IMR-90 (cell line): ENCODE measurements around the gene ROBO2. TPM values are rescaled to one million over a fixed set of nuclear protein-coding genes. Genes with fewer than 3 reads are reported as not detected.

Source experiments
- ATAC-seq: fragments of 200-7000 bp; cut with Tn5 transposase; 2 replicates; pipeline ENCODE4 v1.9.1; 2020; ENCODE audit warnings: low read depth, mild to moderate bottlenecking, moderate library complexity
- BruUV-seq: library from RNA; stranded (reverse); fragments of 400-500 nt; replicated peaks from 2 replicates; lab custom pipeline; 2021; lab: Mats Ljungman, UMichigan
- CTCF ChIA-PET: fragments of 300-600 bp; formaldehyde crosslinking; extraction: SDS; loops from one replicate; lab custom pipeline; 2021; ENCODE audit warnings: antibody characterized with exemption; lab: Yijun Ruan, JAX
- POLR2A ChIA-PET: fragments of 300-600 bp; sonication (Branson Sonifier 250); formaldehyde crosslinking; loops from one replicate; lab custom pipeline; 2022; ENCODE audit warnings: antibody characterized with exemption; ENCODE audit not compliant: unreplicated experiment; lab: Charles Lee
- DNase-seq: peaks from one replicate; pipeline ENCODE4 v3.0.0; 2013
- H2AFZ ChIP-seq: replicated peaks from 2 replicates; pipeline ENCODE3; 2013; ENCODE audit warnings: low read length, mild to moderate bottlenecking; ENCODE audit not compliant: poor library complexity
- H2AK5ac ChIP-seq: 2 replicates; pipeline ENCODE4 v1.6.1; 2013; ENCODE audit warnings: low read depth, low read length, inconsistent platforms
- H2AK9ac ChIP-seq: replicated peaks from 2 replicates; pipeline ENCODE3; 2013; ENCODE audit warnings: mild to moderate bottlenecking, low read depth, low read length, moderate library complexity; ENCODE audit not compliant: poor library complexity
- H2BK120ac ChIP-seq: 2 replicates; pipeline ENCODE4 v1.6.1; 2013; ENCODE audit warnings: low read depth, low read length, inconsistent platforms
- H2BK15ac ChIP-seq: 3 replicates; pipeline ENCODE4 v1.6.1; 2013; ENCODE audit warnings: low read depth, low read length, inconsistent platforms
- H2BK20ac ChIP-seq: 2 replicates; pipeline ENCODE4 v1.6.1; 2013; ENCODE audit warnings: low read depth, mild to moderate bottlenecking, inconsistent platforms, low read length, moderate library complexity
- H2BK5ac ChIP-seq: 2 replicates; pipeline ENCODE4 v1.6.1; 2013; ENCODE audit warnings: mild to moderate bottlenecking, low read depth, low read length, inconsistent platforms; ENCODE audit not compliant: poor library complexity, severe bottlenecking
- H3K14ac ChIP-seq: replicated peaks from 2 replicates; pipeline ENCODE4 v1.6.1; 2013; ENCODE audit warnings: low read depth, low read length, inconsistent platforms
- H3K18ac ChIP-seq: 2 replicates; pipeline ENCODE4 v1.6.1; 2013; ENCODE audit warnings: low read depth, low read length, control low read depth
- H3K23ac ChIP-seq: 2 replicates; pipeline ENCODE4 v1.6.1; 2013; ENCODE audit warnings: low read depth, low read length, inconsistent platforms
- H3K27ac ChIP-seq: 2 replicates; pipeline ENCODE4 v1.5.1; 2013; ENCODE audit warnings: mild to moderate bottlenecking, control low read depth, low read length; ENCODE audit not compliant: insufficient read depth
- H3K27me3 ChIP-seq: 2 replicates; pipeline ENCODE4 v1.6.1; 2013; ENCODE audit warnings: low read length; ENCODE audit not compliant: control insufficient read depth, insufficient read depth
- H3K36me3 ChIP-seq: 2 replicates; pipeline ENCODE4 v1.6.1; 2013; ENCODE audit warnings: low read length, mixed read lengths; ENCODE audit not compliant: control insufficient read depth, insufficient read depth
- H3K4ac ChIP-seq: 2 replicates; pipeline ENCODE4 v1.6.1; 2013; ENCODE audit warnings: low read depth, low read length, inconsistent platforms
- H3K4me1 ChIP-seq: 2 replicates; pipeline ENCODE4 v1.6.1; 2013; ENCODE audit warnings: low read length, mixed read lengths; ENCODE audit not compliant: control insufficient read depth, insufficient read depth
- H3K4me2 ChIP-seq: 2 replicates; pipeline ENCODE4 v1.6.1; 2013; ENCODE audit warnings: low read depth, mild to moderate bottlenecking, control low read depth, low read length, moderate library complexity
- H3K4me3 ChIP-seq: 2 replicates; pipeline ENCODE4 v1.5.1; 2013; ENCODE audit warnings: low read depth, mild to moderate bottlenecking, control low read depth, low read length, moderate library complexity; ENCODE audit not compliant: insufficient read depth
- H3K56ac ChIP-seq: 2 replicates; pipeline ENCODE4 v1.6.1; 2013; ENCODE audit warnings: low read length, inconsistent platforms; ENCODE audit not compliant: insufficient read depth; ENCODE audit errors: extremely low read depth
- H3K79me1 ChIP-seq, 2 experiments: 2 replicates each; pipeline ENCODE4 v1.6.1; 2013; ENCODE audit warnings: low read length in 2 of 2, inconsistent platforms in 1 of 2, low read depth in 1 of 2
- H3K9ac ChIP-seq: 2 replicates; pipeline ENCODE4 v1.6.1; 2013; ENCODE audit warnings: low read depth, low read length, control low read depth
- H3K9me1 ChIP-seq: 2 replicates; pipeline ENCODE4 v1.6.1; 2013; ENCODE audit warnings: low read length, inconsistent platforms; ENCODE audit not compliant: insufficient read depth
- H3K9me3 ChIP-seq: 2 replicates; pipeline ENCODE4 v1.6.1; 2013; ENCODE audit warnings: low read length; ENCODE audit not compliant: control insufficient read depth, insufficient read depth
- H4K20me1 ChIP-seq: 2 replicates; pipeline ENCODE4 v1.6.1; 2013; ENCODE audit warnings: low read length, inconsistent platforms; ENCODE audit not compliant: insufficient read depth
- H4K5ac ChIP-seq: 2 replicates; pipeline ENCODE4 v1.6.1; 2013; ENCODE audit warnings: mild to moderate bottlenecking, low read depth, low read length, control low read depth
- H4K8ac ChIP-seq, 2 experiments: 2 replicates each; pipeline ENCODE4 v1.6.1; 2013; ENCODE audit warnings: low read depth in 2 of 2, low read length in 2 of 2, control low read depth in 1 of 2, inconsistent platforms in 1 of 2
- H4K91ac ChIP-seq: 2 replicates; pipeline ENCODE4 v1.6.1; 2013; ENCODE audit warnings: low read depth, low read length, inconsistent platforms; ENCODE audit not compliant: insufficient read depth
- BHLHE40 ChIP-seq: fragments of 150-350 bp; IDR thresholded peaks from 2 replicates; pipeline ENCODE4 v1.6.1; 2016; ENCODE audit warnings: mild to moderate bottlenecking, low read depth, low read length
- CEBPB ChIP-seq: IDR thresholded peaks from 2 replicates; pipeline ENCODE4 v1.6.1; 2012; ENCODE audit warnings: low read depth, low read length, improper control_type of control experiment
- CHD1 ChIP-seq: IDR thresholded peaks from 2 replicates; pipeline ENCODE4 v1.6.1; 2012; ENCODE audit warnings: low read depth, low read length, improper control_type of control experiment
- FOS ChIP-seq: fragments of 150-350 bp; IDR thresholded peaks from 2 replicates; pipeline ENCODE4 v1.6.1; 2016; ENCODE audit warnings: low read depth, low read length
- MAFK ChIP-seq: IDR thresholded peaks from 2 replicates; pipeline ENCODE4 v1.6.1; 2012; ENCODE audit warnings: low read depth, low read length, improper control_type of control experiment
- MXI1 ChIP-seq: IDR thresholded peaks from 2 replicates; pipeline ENCODE4 v1.6.1; 2012; ENCODE audit warnings: low read depth, mild to moderate bottlenecking, low read length, moderate library complexity, borderline replicate concordance
- RAD21 ChIP-seq: IDR thresholded peaks from 2 replicates; pipeline ENCODE4 v1.6.1; 2012; ENCODE audit warnings: low read length, improper control_type of control experiment
- RCOR1 ChIP-seq: IDR thresholded peaks from 2 replicates; pipeline ENCODE4 v1.6.1; 2012; ENCODE audit warnings: mild to moderate bottlenecking, low read length, improper control_type of control experiment; ENCODE audit not compliant: insufficient replicate concordance
- RFX5 ChIP-seq: IDR thresholded peaks from 2 replicates; pipeline ENCODE4 v1.8.0; 2012; ENCODE audit warnings: low read depth, mild to moderate bottlenecking, low read length, moderate library complexity
- SMC3 ChIP-seq: fragments of 150-350 bp; IDR thresholded peaks from 2 replicates; pipeline ENCODE4 v1.6.1; 2016; ENCODE audit warnings: low read depth, mild to moderate bottlenecking, antibody characterized with exemption, low read length, moderate library complexity
- USF2 ChIP-seq: fragments of 150-350 bp; IDR thresholded peaks from 2 replicates; pipeline ENCODE4 v1.6.1; 2017; ENCODE audit warnings: mild to moderate bottlenecking, antibody characterized with exemption, low read length, low read depth
- WGBS, 2 experiments: methylation state at CpG; one replicate each; pipeline versions ENCODE4 v1.1.5 to v1.1.7; 2013; ENCODE audit warnings: missing lambda C conversion rate in 2 of 2; ENCODE audit not compliant: insufficient read length in 1 of 2; ENCODE audit errors: extremely low coverage in 2 of 2; 5-methylcytosine and 5-hydroxymethylcytosine counted together
- dilution Hi-C: fragments of 300-500 bp; cut with HindIII; formaldehyde crosslinking; loops from one replicate; pipeline ENCODE4 v1.14.3; 2018; ENCODE audit warnings: low sequenced_read_pairs; ENCODE audit not compliant: unreplicated experiment
- in situ Hi-C: fragments of 300-500 bp; cut with MboI; formaldehyde crosslinking; loops from 3 replicates; pipeline ENCODE4 v1.14.3; 2019; ENCODE audit warnings: low sequenced_read_pairs, inconsistent platforms, mixed read lengths
- intact Hi-C: fragments of 100-400 bp; cut with micrococcal nuclease; formaldehyde crosslinking; loops from 2 replicates; pipeline ENCODE4 v1.10.0; 2022
- polyA plus RNA-seq, 3 experiments: library from polyadenylated mRNA; depleted of rRNA; stranded (reverse); fragments of >200 nt; gene quantifications; 2 replicates each; pipeline ENCODE4 v1.2.3, GENCODE V29; 2012; ENCODE audit warnings: low replicate concordance in 1 of 3
- total RNA-seq: library from RNA; depleted of rRNA; stranded (reverse); fragments of >200 nt; gene quantifications from 2 replicates; pipeline ENCODE4 v1.2.3, GENCODE V29; 2012

ROBO2 gene
- total and polyA plus RNA-seq, 2 of the 4 experiments (the other 2 are of a cell fraction): 9.3 to 14.5 TPM

- no TSS peak for BruUV-seq
- Histone ChIP-seq H4K5ac (no peak overlapping the region), H3K4me3 (no peak overlapping the region), H3K27ac (no peak overlapping the region), H2AK5ac (no peak overlapping the region), H2BK15ac (no peak overlapping the region), H3K9ac (no peak overlapping the region), H4K91ac (no peak overlapping the region), H3K4me2 (no peak overlapping the region), H2AK9ac (no peak overlapping the region), H3K36me3 (no peaks in the 10 kb centered on the region), H3K9me3 (peaks cover 2% of the 10 kb centered on the region; the same call in 1 of the 2 replicates), H3K4me1 (no peaks in the 10 kb centered on the region), H2AFZ (no peak overlapping the region), H3K18ac (no peak overlapping the region), H3K14ac (no peak overlapping the region), H3K79me1 (no peaks in the 10 kb centered on the region), H3K9me1 (no peaks in the 10 kb centered on the region), H3K23ac (no peak overlapping the region), H2BK120ac (no peak overlapping the region), H2BK5ac (no peak overlapping the region), H4K20me1 (no peaks in the 10 kb centered on the region), H3K4ac (no peak overlapping the region), H2BK20ac (no peak overlapping the region), H3K27me3 (no peaks in the 10 kb centered on the region), H4K8ac (no peak overlapping the region), H3K56ac (no peak overlapping the region)
- TF ChIP-seq RFX5 (no peak), RCOR1 (no peak), CHD1 (no peak), BHLHE40 (no peak), RAD21 (no peak), USF2 (no peak), CEBPB (no peak), FOS (no peak), MXI1 (no peak), SMC3 (no peak), MAFK (no peak)
- ChIA-PET POLR2A (no interaction called here), CTCF (no interaction called here)
- dilution Hi-C loops: no loop called here
- intact Hi-C loops: no loop called here
- WGBS, 2 experiments: 93% methylated on average over 8 of the region's 40 CpGs; no CpG with 5 or more reads in 1 of the 2 experiments
- DNase-seq (no peak), ATAC-seq (no peak)
- in situ Hi-C loops: no loop called here
These were observed 200.3 kb downstream of the ROBO2 start for GRCh38 chr3:77240072-77240650.
